Measurements from ENCODE around the gene PODXL2. TPM values are rescaled to one million over a fixed set of nuclear protein-coding genes. Genes with fewer than 3 reads are reported as not detected.
A peak's percentile ranks its signal among the peaks of the same experiment; 100 is the strongest.

PODXL2 gene
- total RNA-seq, 1 donor from 2014 or later: 1.4 TPM

DNA sequence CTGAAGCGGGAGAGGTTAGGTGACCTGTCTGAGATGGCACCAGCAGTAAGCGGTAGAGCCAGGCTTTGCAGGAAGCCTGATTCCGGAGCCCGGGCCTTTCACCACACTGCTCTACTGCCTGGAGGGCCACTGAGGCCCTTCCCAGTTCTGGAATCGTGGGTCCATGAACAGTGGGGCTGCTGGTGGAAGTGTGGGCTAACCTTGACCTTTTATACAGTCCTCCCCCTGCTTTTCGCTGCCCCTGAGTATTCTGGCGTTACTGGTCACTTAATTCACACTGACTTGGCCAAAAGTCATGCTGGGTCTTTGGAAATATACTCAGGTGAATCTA lies 41.2 kb downstream of the PODXL2 start:
- DNase-seq (ENCODE audit: missing footprints): no peak
- no peak for ATAC-seq
- intact Hi-C loops (cut with DNase I): loop anchor here (5.0 kb wide), 2 partner anchors 78 to 152 kb away; partner anchors contain the start of genes MGLL and TPRA1

DNA sequence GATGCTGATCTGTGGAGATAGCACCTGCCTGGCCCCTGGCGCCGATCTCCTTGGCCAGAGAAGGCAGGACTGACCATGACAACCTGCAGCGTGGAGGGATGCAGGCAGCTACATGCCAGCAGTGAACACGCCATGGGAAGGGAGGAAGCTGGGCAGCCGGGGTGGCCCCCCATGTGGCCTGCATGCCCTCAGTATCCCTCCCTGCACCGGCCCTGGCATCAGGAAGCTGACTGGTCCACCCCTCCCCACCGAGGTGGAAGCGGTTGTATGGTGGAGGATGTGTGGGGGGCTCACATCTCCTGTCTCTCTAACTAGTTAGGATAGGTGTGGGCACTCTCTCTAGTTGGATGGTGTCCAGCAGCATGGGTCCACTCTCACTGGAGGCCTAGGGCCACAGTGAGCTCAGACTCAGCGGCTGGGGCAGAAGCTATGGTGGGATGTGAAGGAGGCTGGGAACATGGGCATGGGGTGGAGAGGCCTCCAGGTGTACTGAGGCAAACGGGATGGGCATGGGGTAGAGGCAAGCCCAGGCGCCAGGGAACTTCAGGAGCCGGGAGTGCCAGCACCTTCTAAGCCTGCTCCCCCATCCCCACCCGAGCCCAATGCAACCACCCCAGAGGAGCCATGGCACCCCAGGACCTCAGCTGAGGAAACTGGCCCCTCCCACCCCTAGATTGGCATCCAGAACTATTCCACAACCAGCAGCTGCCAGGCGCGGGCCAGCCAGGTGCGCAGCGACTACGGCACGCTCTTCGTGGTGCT lies 42.0 kb downstream of the PODXL2 start:
- ATAC-seq: no peak
- DNase-seq (ENCODE audit: missing footprints): no peak
- intact Hi-C loops (cut with DNase I): loop anchor here (5.0 kb wide), 2 partner anchors 79 to 151 kb away; partner anchors contain the start of genes MGLL and TPRA1

DNA sequence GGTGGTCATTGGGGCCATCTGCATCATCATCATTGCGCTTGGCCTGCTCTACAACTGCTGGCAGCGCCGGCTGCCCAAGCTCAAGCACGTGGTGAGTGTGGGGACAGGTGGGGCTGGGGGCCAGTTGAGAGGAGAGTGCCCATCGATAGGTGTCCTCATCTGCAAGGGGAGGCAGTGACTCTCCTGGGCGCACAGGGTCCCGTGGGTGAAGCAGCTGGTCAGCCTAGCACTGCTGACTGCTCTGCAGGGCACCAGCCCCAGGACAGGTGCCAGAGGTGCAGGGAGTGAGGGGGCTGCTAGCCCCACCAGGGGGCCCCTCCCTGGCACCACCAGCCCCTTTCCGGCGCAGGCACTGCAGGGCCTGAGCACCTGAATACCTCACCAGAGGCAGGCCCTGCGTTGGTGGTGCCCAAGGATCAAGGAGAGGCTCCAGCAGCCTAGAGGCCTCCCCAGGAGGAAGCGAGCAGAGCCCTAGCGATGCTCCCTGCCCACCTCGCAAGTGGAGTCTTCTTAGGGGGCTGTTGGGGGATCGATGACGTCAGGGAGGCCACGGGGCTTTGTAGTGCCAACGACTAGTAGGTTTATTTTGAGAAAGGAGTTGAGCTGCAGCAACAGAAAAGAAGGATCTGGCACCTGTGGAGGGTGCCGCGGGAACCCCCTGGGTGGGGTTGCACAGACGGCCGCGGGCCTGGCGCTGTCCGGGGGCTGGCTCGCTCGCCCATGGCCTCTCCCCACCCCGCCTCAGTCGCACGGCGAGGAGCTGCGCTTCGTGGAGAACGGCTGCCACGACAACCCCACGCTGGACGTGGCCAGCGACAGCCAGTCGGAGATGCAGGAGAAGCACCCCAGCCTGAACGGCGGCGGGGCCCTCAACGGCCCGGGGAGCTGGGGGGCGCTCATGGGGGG lies 42.8 kb downstream of the PODXL2 start:
- intact Hi-C loops (cut with DNase I): loop anchor here (5.0 kb wide), 2 partner anchors 79 to 151 kb away; partner anchors contain the start of genes MGLL and TPRA1
- peak; percentile 17 for ATAC-seq
- no peak for DNase-seq (ENCODE audit: missing footprints)

DNA sequence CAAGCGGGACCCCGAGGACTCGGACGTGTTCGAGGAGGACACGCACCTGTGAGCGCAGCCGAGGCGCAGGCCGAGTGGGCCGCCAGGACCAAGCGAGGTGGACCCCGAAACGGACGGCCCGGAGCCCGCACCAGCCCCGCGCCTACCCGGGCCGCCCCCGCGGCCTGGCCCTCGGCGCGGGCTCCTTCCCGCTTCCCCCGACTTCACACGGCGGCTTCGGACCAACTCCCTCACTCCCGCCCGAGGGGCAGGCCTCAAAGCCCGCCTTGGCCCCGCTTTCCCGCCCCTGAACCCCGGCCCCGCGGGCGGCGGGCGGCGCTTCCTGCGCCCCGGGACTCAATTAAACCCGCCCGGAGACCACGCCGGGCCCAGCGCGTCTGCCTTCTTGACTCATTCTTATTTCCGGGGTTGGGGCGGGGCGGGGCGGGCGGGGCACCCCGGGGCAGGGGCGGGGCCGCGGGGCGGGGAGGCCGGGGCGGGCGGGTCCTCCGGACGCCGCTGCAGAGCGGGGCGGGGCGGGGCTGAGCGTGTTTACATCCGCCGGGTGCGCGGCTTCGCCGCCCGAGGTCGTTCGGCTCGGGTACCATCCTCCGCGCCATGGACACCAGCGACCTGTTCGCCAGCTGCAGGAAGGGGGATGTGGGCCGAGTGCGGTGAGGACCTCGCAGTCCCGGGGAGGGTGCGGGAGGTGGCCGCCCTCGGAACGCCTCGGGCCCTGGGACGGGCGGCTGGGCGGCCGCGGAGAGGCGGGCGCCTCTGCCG lies 43.6 kb downstream of the PODXL2 start, which contains the start of gene ABTB1:
Gene ABTB1, plus strand, starts transcription at position 524 of the 762 bp plus-strand sequence. Its CDS starts 74 bp downstream, at position 598.
- intact Hi-C loops (cut with DNase I): loop anchor here (5.0 kb wide), 2 partner anchors 80 to 150 kb away; partner anchors contain the start of genes MGLL and TPRA1
- ATAC-seq (peak; percentile 90), DNase-seq (ENCODE audit: missing footprints) (peak; percentile 96)

DNA sequence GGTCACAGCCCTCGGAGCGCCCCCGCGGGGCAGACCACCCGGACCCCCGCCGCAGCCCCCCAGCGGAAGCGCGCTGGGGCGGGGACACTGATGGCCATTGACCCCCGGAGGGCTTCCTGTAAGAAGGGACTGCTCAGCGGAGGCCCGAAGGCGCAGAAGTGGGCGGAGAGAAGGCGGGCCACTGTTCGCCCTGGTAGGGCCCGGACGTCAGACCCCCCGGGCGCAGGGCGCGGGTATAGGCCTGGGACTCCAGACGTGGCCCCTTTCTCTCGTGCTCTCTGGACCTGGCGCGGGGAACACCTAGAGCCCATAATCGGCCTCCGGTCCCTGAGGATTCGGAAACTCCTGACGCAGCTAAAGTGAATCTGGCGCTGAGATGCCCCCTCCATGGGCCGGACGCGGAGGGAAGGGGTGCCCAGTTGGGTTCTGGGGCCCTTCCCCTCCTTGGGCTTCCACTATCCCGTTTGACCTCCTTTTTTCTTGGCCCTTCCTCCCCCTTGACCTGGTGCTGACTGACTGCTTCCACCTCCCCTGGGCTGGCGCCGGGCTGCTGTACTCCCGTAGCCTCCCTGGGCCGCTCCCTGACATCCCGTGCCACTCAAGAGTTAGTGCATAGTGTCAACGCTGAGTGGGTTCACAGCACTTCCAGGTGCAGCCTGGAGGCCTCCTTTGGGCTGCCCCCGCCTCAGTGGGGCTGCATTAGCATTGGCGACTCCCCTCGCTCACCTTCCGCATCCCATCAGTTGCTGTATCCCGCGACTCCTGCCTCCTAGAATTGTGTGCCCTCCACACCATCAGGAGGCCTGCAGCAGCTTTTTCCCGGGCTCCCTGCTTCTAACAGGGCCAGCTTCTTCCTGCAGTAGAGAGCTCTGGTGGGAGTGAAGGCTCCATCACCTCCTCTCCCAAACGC lies 44.5 kb downstream of the PODXL2 start:
- DNase-seq (ENCODE audit: missing footprints) (no peak), ATAC-seq (peak; percentile 60)
- intact Hi-C loops (cut with DNase I): loop anchor here (5.0 kb wide), 2 partner anchors 81 to 149 kb away; partner anchors contain the start of genes MGLL and TPRA1

DNA sequence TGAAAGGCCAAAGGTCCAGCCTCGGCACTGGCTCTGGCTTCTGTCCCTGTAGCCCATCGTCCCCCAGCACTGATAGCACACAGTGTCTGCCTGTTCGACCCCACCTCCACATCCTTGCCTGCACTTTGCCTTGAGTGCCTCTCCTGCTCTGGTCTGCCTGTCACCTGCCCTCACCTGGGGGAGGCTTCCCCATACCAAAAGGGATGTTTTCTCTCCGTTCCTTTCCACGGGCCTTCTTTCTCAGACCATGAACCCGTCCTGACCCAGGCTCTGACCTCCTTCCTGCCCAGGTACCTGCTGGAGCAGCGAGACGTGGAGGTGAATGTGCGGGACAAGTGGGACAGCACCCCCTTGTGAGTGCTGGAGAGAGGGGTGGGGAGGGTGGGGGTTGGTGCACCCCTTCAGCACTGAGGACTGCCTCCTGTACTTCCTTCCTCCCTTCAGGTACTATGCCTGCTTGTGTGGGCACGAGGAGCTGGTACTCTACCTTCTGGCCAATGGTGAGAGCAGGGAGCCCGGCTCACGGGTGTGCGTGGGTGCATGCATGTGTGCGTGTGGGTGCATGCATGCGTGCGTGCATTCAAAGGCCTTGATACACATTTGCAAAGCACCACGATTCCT lies 45.2 kb downstream of the PODXL2 start:
- intact Hi-C loops (cut with DNase I): loop anchor here (5.0 kb wide), 2 partner anchors 82 to 148 kb away; partner anchors contain the start of genes MGLL and TPRA1
- DNase-seq (ENCODE audit: missing footprints) (no peak), ATAC-seq (no peak)

DNA sequence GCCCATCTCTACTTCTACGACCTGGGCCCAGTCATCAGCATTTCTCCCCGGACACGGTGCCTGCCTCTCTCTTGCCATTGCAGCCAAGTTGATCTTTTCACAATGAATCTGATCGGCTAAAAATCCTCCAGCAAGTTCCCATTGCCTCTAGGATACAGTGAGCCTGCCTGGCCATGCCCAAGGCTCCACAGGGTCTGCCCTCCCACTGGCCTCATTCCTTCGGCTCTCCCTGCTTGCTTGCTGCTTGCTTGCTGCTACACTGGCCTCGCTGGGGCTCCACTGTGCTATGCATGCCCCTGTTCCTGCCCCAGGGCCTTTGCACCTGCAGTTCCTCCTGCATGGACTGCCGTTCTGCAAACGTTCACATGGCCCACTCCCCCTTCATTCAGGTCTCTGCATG lies 45.8 kb downstream of the PODXL2 start:
- intact Hi-C loops (cut with DNase I): loop anchor here (5.0 kb wide), 2 partner anchors 82 to 148 kb away; partner anchors contain the start of genes MGLL and TPRA1
- DNase-seq (ENCODE audit: missing footprints): no peak
- no peak for ATAC-seq

DNA sequence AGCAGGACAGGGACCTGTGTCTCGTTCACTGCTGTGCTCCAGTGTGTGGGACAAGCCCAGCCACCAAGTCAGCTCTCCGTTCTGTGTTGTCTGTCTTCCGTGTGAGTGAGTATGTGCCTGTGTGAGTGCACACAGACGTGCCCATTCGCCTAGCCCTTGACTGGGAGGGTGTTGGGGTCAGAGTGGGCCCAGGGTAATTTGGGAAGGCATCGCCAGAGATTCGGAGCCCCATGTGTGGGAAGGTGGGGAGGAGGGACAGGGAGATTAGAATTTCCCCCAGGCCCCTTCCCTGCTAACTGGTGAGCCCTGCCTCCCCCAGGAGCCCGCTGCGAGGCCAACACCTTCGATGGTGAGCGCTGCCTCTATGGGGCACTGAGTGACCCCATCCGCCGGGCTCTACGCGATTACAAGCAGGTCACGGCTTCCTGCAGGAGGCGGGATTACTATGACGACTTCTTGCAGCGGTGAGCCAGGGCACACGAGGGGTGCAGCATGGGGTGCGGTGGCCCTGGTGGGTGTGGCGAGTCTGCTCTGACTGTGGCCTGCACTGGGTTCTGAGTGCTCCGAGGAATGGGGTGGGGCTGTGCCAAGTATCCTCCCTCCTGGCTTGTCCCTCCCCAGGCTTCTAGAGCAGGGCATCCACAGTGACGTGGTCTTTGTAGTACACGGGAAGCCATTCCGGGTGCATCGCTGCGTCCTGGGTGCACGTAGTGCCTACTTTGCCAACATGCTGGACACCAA lies 46.8 kb downstream of the PODXL2 start:
- intact Hi-C loops (cut with DNase I): no loop called here
- no peak for DNase-seq (ENCODE audit: missing footprints)
- no peak for ATAC-seq

DNA sequence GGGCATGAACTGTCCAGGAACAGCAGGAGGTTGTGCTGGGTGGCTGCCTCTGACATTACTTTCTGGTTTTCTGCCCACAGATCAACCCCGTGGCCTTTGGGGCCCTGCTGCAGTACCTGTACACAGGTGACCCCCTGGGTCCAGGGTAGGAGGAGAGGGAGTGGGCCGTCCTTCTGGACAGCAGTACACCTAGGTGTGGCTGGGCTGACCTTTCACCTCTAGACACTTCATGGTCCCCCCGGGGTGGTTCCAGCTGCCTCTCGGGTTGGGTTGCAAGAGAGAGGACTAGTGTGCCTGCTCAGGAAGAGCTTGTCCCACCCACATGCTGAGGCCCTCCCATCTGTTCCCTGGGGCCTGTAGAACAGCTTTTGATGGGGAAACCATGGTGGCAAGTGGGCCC lies 47.5 kb downstream of the PODXL2 start:
- intact Hi-C loops (cut with DNase I): no loop called here
- no peak for ATAC-seq
- no peak for DNase-seq (ENCODE audit: missing footprints)

DNA sequence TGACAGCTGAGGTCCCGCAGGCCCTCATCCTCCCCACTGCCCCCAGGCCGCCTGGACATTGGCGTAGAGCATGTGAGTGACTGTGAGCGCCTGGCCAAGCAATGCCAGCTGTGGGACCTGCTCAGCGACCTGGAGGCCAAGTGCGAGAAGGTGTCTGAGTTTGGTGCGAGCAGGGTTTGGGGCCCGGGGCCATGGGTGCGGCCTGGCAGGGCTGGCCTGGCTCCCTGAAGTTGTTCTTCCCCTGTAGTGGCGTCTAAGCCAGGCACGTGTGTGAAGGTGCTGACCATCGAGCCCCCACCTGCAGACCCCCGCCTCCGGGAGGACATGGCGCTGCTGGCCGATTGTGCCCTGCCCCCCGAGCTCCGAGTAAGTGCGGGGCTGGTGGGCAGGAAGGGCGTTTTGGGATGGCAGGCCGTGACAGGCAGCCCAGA lies 48.0 kb downstream of the PODXL2 start:
- intact Hi-C loops (cut with DNase I): no loop called here
- ATAC-seq: no peak
- DNase-seq (ENCODE audit: missing footprints): no peak

DNA sequence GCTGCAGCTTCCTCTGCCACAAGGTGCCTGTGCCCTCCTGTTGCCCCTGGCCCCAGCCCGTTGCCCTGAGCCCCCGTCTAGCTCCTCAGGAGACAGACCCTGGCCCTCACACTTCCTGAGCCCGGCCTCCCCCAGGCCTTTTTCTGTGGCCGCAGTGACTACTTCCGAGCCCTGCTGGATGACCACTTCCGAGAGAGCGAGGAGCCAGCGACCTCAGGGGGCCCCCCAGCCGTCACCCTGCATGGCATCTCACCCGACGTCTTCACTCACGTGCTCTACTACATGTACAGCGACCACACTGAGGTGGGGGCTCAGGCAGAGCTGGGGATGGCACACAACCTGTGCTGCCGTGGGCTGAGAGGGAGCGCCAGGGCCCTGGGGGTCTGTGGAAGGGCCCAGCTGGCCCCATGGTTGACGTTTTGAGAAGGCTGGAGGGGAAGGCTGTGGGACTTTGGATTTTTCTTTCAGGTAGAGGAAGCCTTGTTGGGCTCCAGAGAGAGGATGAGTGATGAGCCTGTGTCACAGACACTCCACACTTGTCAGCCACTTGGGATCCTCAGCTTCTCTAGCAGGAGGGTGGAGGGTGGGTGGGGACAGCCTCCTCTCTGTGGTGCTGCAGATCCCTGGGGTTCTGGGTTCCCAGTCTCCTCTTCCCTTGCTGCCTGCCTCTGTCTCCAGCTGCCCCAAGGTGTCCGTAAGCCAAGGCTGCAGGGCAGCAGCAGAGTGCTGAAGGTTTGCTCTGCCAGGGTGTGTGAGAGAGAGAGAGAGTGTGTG lies 48.7 kb downstream of the PODXL2 start:
- DNase-seq (ENCODE audit: missing footprints): no peak
- no peak for ATAC-seq
- intact Hi-C loops (cut with DNase I): no loop called here

DNA sequence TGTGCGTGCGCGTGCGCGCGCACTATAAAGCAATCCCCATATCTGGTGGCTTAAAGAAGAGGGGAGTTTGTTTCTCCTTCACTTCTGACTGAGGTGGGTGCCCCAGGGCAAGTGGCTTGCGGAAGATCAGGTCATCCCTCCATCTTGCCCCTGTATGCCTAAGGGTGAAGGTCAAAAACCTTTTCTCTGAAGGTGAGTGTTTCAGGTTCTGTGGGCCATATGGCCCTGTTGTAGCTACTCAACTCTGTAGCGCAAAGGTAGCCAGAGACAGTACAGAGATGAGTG lies 49.3 kb downstream of the PODXL2 start:
- no peak for DNase-seq (ENCODE audit: missing footprints)
- intact Hi-C loops (cut with DNase I): no loop called here
- ATAC-seq: no peak

DNA sequence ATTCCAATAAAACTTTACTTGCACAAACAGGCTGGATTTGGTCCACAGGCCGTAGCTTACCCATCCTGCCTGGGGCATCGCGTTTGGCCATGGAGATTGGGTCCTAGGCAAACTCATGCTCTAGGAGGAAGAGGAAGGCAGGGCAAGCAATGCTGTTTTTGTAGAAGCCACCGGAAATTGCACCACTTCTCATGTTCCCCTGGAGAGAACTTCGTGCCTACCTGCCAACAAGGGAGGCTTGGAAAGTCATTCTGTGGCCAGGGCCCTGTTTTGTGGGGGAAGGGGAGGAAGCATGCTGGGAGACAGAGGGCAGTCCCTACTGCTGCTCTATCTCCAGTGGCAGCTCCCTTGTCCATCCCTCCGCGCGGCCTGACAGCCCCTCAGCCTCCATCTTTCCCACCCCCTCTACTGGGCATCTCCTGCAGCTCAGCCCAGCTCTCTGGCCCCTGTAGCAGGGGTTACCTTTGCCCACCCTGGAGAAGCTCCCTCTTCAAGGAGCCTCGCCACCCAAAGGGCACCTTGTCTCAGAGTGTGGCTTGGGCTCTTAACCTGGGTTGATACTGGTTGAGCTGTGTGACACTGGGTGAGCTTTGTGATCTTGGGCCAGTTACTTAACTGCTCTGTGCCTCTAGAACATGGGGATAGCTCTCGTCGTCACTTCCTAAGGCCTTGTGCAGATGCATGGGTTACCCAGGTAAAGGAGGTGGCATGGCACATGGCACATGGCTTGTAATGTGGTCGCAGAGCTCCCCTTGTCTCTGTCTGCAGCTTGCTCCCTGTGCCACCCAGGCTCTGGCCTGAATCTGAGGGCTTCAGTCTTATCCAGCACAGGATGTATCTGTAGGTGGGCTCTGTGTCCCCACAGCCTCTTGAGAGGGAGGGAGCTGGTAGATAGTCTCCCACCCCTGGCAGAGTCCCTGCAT lies 49.9 kb downstream of the PODXL2 start:
- intact Hi-C loops (cut with DNase I): no loop called here
- no peak for DNase-seq (ENCODE audit: missing footprints)
- ATAC-seq: peak; percentile 3

DNA sequence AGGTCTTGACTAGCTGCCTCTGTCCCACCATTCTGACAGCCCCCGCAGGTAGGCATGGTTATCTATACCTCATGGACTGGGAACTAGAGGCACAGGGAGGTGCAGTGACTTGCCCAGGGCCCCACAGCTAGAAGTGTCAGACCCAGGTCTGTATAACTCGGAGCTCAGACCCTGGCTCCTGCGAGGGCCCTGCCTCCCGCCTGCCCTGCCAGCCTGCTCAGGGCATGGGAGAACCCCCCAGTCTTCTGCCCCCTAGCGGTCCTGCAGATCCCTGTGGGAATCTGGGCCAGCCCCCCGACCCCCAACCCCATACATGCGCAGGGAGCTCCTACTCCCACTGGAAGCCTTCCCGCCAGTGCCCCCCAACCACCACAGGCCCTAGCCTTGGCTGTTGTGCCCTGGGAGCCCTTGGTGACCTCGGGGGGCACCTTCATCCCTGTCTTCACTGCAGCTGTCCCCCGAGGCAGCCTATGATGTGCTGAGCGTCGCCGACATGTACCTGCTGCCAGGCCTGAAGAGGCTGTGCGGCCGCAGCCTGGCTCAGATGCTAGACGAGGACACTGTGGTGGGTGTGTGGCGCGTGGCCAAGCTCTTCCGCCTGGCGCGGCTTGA lies 50.7 kb downstream of the PODXL2 start:
- DNase-seq (ENCODE audit: missing footprints) (no peak), ATAC-seq (no peak)
- intact Hi-C loops (cut with DNase I): no loop called here

Measured in Right ventricle myocardium inferior (tissue), 1 donor.